Epidermal melanocyte (primary cell): ENCODE measurements around the gene TRIM66.

Experiments
- DNase-seq: peaks from one replicate; pipeline ENCODE4 v3.0.0; 2011; ENCODE audit warnings: low spot score; ENCODE audit not compliant: insufficient read length

TRIM66 gene

GRCh38 chr11:8567602-8568198, 114.8 kb downstream of the TRIM66 start:
- no peak for DNase-seq

GRCh38 chr11:8566613-8567210, 115.8 kb downstream of the TRIM66 start:
- peak; percentile 26 for DNase-seq

- no peak for DNase-seq
Observed at GRCh38 chr11:8564526-8564925, 117.9 kb downstream of the TRIM66 start.
